ENCODE data around the gene FXYD1.

FXYD1 gene

DNA sequence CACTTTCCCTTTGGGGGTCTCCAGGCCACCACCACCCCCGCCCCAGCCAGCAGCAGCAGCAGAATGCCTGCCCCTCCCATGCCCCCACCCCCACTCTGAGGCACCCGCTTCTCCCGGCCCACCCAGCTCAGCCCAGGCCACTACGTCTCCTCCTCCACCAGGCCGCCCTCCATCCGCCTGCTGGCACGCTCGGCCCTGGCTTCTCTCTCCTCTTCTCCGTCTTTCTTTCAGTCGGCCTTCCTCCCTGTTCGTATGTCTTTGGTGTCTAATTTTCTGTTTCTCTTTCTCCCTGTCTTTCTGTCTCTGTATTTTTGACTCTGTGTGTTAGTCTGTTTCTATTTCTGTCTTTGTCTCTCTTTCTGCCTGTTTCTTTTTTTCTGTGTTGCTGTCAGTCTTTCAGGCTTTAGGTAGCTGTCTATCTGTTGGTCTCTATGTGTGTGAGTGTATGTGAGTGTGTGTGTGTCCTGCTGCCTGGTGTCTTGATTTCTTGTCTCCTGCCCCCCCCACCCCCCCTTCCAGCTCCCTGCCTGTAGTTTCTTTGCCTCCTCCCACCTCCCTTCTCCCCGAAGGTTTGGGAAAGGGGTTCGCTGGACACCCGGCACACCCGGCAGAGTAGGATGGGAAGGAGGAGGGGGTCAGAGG is 3.9 kb upstream of the FXYD1 start, which contains the start of gene LGI4:
LGI4 (minus strand) TSS at position 459 of the 642 bp plus-strand sequence; CDS start at position 80, 379 bp downstream.
- no peaks in the 10 kb centered on the region for H3F3A ChIP-seq (ENCODE audit: insufficient read depth, low read length)
- H3K9me3 ChIP-seq (replicated peaks; ENCODE audit: insufficient read depth, low read length), result no peaks in the 10 kb centered on the region
- no peaks in the 10 kb centered on the region for H3K9me2 ChIP-seq (replicated peaks; ENCODE audit: insufficient read depth, low read length)
- no peak within 1 kb of the TSS for H3K9ac ChIP-seq (ENCODE audit: low read length)
- no peak within 1 kb of the TSS; the same call in 1 of the 2 replicates for H3K4me3 ChIP-seq (ENCODE audit: low read length)
- no peaks in the 10 kb centered on the region for H3K79me2 ChIP-seq (ENCODE audit: low read length)
- H4K20me1 ChIP-seq (ENCODE audit: insufficient read depth, low read length), result no peaks in the 10 kb centered on the region
- TF ChIP-seq EZH2phosphoT487 (IDR thresholded peaks at IDR 0.05; ENCODE audit: low read length) (no peak), EZH2 (optimal IDR thresholded peaks at IDR 0.05; ENCODE audit: low read depth, low read length) (no peak)
- TF ChIP-seq, protein P1, sequence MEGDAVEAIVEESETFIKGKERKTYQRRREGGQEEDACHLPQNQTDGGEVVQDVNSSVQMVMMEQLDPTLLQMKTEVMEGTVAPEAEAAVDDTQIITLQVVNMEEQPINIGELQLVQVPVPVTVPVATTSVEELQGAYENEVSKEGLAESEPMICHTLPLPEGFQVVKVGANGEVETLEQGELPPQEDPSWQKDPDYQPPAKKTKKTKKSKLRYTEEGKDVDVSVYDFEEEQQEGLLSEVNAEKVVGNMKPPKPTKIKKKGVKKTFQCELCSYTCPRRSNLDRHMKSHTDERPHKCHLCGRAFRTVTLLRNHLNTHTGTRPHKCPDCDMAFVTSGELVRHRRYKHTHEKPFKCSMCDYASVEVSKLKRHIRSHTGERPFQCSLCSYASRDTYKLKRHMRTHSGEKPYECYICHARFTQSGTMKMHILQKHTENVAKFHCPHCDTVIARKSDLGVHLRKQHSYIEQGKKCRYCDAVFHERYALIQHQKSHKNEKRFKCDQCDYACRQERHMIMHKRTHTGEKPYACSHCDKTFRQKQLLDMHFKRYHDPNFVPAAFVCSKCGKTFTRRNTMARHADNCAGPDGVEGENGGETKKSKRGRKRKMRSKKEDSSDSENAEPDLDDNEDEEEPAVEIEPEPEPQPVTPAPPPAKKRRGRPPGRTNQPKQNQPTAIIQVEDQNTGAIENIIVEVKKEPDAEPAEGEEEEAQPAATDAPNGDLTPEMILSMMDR (IDR thresholded peaks at IDR 0.05; ENCODE audit: low read length), result no peak
- no peak within 1 kb of the TSS for H3K27ac ChIP-seq (ENCODE audit: low read length)
- DNase-seq, result no peak
- no peaks in the 10 kb centered on the region for H3K36me3 ChIP-seq (replicated peaks; ENCODE audit: insufficient read depth, low read length)
- no peak within 1 kb of the TSS for H2AFZ ChIP-seq (ENCODE audit: low read length)
- H3K4me2 ChIP-seq (ENCODE audit: low read depth, low read length), result peak within 1 kb of the TSS; percentile 26
- H3K27me3 ChIP-seq (replicated peaks; ENCODE audit: insufficient read depth, low read length), result peaks cover 64% of the 10 kb centered on the region
- 0 out of 2 replicates have a peak, but pooled peaks cover 8% of the 10 kb centered on the region for H3K4me1 ChIP-seq (ENCODE audit: low read length)

DNA sequence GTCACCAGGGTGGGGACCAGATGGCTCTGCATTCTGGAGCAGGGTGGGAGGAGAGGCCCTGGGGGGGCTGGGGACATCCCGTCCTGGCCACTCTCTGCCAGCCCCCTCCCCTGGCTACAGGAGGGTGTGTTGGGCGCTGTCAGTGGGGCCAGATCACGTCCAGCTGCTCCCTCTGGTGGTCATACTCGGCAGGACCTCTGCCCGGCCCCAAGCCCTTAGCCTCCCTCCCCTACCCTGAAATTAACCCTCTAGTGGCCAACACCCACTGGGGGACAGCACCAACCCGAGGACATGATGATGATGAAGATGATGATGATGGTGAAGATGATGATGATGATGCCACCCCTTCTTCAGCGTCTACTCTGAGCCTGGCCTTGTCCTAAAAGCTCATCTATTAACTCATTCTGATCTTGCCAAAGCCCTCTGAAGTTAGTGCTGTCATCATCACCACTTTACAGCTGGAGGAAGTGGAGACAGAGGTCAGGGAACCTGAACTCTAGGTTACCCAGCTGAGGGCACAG is 3.2 kb upstream of the FXYD1 start:
- peak overlapping the region; percentile 26 for H3K4me2 ChIP-seq (ENCODE audit: low read depth, low read length)
- no peaks in the 10 kb centered on the region for H3K9me3 ChIP-seq (replicated peaks; ENCODE audit: insufficient read depth, low read length)
- no peak overlapping the region for H3K4me3 ChIP-seq (ENCODE audit: low read length)
- H2AFZ ChIP-seq (ENCODE audit: low read length), result no peak overlapping the region
- no peak overlapping the region for H3K27ac ChIP-seq (ENCODE audit: low read length)
- no peaks in the 10 kb centered on the region for H4K20me1 ChIP-seq (ENCODE audit: insufficient read depth, low read length)
- H3K9ac ChIP-seq (ENCODE audit: low read length), result no peak overlapping the region
- H3K4me1 ChIP-seq (ENCODE audit: low read length), result 0 out of 2 replicates have a peak, but pooled peaks cover 8% of the 10 kb centered on the region
- no peaks in the 10 kb centered on the region for H3K36me3 ChIP-seq (replicated peaks; ENCODE audit: insufficient read depth, low read length)
- TF ChIP-seq EZH2 (optimal IDR thresholded peaks at IDR 0.05; ENCODE audit: low read depth, low read length), result no peak
- TF ChIP-seq, protein P1 (IDR thresholded peaks at IDR 0.05; ENCODE audit: low read length), result peak; percentile 87
- H3K9me2 ChIP-seq (replicated peaks; ENCODE audit: insufficient read depth, low read length), result no peaks in the 10 kb centered on the region
- DNase-seq, result peak; percentile 64
- peaks cover 62% of the 10 kb centered on the region for H3K27me3 ChIP-seq (replicated peaks; ENCODE audit: insufficient read depth, low read length)
- no peaks in the 10 kb centered on the region for H3F3A ChIP-seq (ENCODE audit: insufficient read depth, low read length)
- no peaks in the 10 kb centered on the region for H3K79me2 ChIP-seq (ENCODE audit: low read length)

DNA sequence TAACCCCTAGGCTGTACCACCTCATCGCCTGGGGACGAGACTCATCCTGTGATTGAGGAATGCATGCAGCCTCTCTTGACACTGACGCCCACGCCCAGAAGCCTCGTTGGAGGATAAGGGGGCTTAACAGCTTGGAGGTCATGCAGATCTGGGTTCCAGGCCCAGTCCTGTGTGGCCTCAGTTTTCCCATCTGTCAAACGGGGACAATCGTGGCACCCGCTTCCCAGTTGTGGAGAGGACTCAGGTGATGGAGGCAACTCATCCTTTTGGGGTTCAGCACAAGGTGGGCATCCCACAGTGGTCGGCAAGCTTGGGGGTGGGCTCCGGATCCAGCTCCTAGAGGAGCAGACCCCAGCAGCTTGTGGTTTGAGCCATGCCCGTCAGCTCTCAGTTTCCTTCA is 2.4 kb upstream of the FXYD1 start:
- H3K4me2 ChIP-seq (ENCODE audit: low read depth, low read length), result no peak overlapping the region
- no peaks in the 10 kb centered on the region for H3K9me2 ChIP-seq (replicated peaks; ENCODE audit: insufficient read depth, low read length)
- no peak for DNase-seq
- H3K36me3 ChIP-seq (replicated peaks; ENCODE audit: insufficient read depth, low read length), result no peaks in the 10 kb centered on the region
- 0 out of 2 replicates have a peak, but pooled peaks cover 8% of the 10 kb centered on the region for H3K4me1 ChIP-seq (ENCODE audit: low read length)
- H3F3A ChIP-seq (ENCODE audit: insufficient read depth, low read length), result no peaks in the 10 kb centered on the region
- H4K20me1 ChIP-seq (ENCODE audit: insufficient read depth, low read length), result no peaks in the 10 kb centered on the region
- no peaks in the 10 kb centered on the region for H3K79me2 ChIP-seq (ENCODE audit: low read length)
- H3K9ac ChIP-seq (ENCODE audit: low read length), result no peak overlapping the region
- TF ChIP-seq EZH2phosphoT487 (IDR thresholded peaks at IDR 0.05; ENCODE audit: low read length) (no peak), EZH2 (optimal IDR thresholded peaks at IDR 0.05; ENCODE audit: low read depth, low read length) (no peak)
- TF ChIP-seq, protein P1 (IDR thresholded peaks at IDR 0.05; ENCODE audit: low read length), result no peak
- no peaks in the 10 kb centered on the region for H3K9me3 ChIP-seq (replicated peaks; ENCODE audit: insufficient read depth, low read length)
- H2AFZ ChIP-seq (ENCODE audit: low read length), result no peak overlapping the region
- H3K27ac ChIP-seq (ENCODE audit: low read length), result no peak overlapping the region
- H3K4me3 ChIP-seq (ENCODE audit: low read length), result no peak overlapping the region
- H3K27me3 ChIP-seq (replicated peaks; ENCODE audit: insufficient read depth, low read length), result peaks cover 54% of the 10 kb centered on the region
